ENCODE data around the gene TRIM62.

- no peak for TF ChIP-seq POLR2A (IDR thresholded peaks at IDR 0.05; ENCODE audit: low read length)
- no peak for TF ChIP-seq GATA1 (IDR thresholded peaks at IDR 0.05; ENCODE audit: low read depth, low read length)
These were observed 83.5 kb downstream of the TRIM62 start for GRCh38 chr1:33098371-33098770.
